Kidney (tissue), 14 donors: ENCODE measurements around the gene IRF6. TPM values are rescaled to one million over a fixed set of nuclear protein-coding genes. Genes with fewer than 3 reads are reported as not detected.

Experiments used
- DNase-seq, 5 donors: peaks; one replicate each; pipeline ENCODE4 v3.0.0-alpha.2; 2013 to 2020
- FAIRE-seq: peaks from 2 replicates; lab custom pipeline; 2012; peaks lifted over from hg19 to GRCh38; lab: Jason Lieb, UNC
- H3K27ac ChIP-seq, 2 donors: one replicate each; pipeline ENCODE4 v1.7.0; 2013; ENCODE audit warnings: low read depth in 2 of 2, low read length in 2 of 2, inconsistent platforms in 1 of 2
- H3K27me3 ChIP-seq: one replicate; pipeline ENCODE4 v1.7.1; 2013; ENCODE audit warnings: low read length, inconsistent platforms; ENCODE audit not compliant: control insufficient read depth, insufficient read depth
- H3K36me3 ChIP-seq, 3 donors: one replicate each; pipeline versions ENCODE4 v1.7.0 to v1.7.1; 2013; ENCODE audit warnings: low read length in 3 of 3, control low read depth in 1 of 3, inconsistent platforms in 1 of 3; ENCODE audit not compliant: insufficient read depth in 3 of 3, control insufficient read depth in 2 of 3
- H3K4me1 ChIP-seq, 3 donors: one replicate each; pipeline versions ENCODE4 v1.7.0 to v1.7.1; 2013; ENCODE audit warnings: low read length in 3 of 3, inconsistent platforms in 1 of 3, low read depth in 1 of 3; ENCODE audit not compliant: control insufficient read depth in 2 of 3, insufficient read depth in 2 of 3
- H3K4me3 ChIP-seq, 3 donors: one replicate each; pipeline versions ENCODE4 v1.7.0 to v1.8.1; 2013; ENCODE audit warnings: low read length in 3 of 3, control low read depth in 1 of 3, inconsistent platforms in 1 of 3
- H3K9ac ChIP-seq, 3 donors: one replicate each; pipeline versions ENCODE4 v1.7.0 to v1.7.1; 2013; ENCODE audit warnings: low read length in 3 of 3, control low read depth in 1 of 3, inconsistent platforms in 1 of 3
- H3K9me3 ChIP-seq, 3 donors: one replicate each; pipeline versions ENCODE4 v1.7.0 to v1.7.1; 2013; ENCODE audit warnings: low read length in 3 of 3, control low read depth in 1 of 3, inconsistent platforms in 1 of 3; ENCODE audit not compliant: control insufficient read depth in 2 of 3, insufficient read depth in 1 of 3
- intact Hi-C: fragments of 100-400 bp; cut with DNase I; formaldehyde crosslinking; loops from one replicate; pipeline ENCODE4 v1.11.1; 2022
- polyA plus RNA-seq: library from polyadenylated mRNA; stranded (reverse); fragments of 350-450 nt; fragmentation: Illumina TruSeq; extraction: RNeasy Lipid Tissue Mini Kit (QIAGEN cat#74804); gene quantifications from one replicate; pipeline ENCODE4 v1.2.3, GENCODE V29; 2014; ENCODE audit warnings: low read depth, low replicate concordance; ENCODE audit not compliant: insufficient read depth
- total RNA-seq: library from RNA; stranded (reverse); fragmentation: NEBNext Ultra II Directional; extraction: Animal tissue kit (Norgen Biotek cat#: 25700); gene quantifications from one replicate; pipeline ENCODE4 v1.2.1, GENCODE V29; 2021
- TF ChIP-seq, protein P1 (sequence below): IDR thresholded peaks from 3 replicates; pipeline ENCODE4 v1.5.1; 2012; ENCODE audit warnings: mild to moderate bottlenecking, moderate library complexity, borderline replicate concordance; ENCODE audit not compliant: insufficient read depth; ENCODE audit errors: extremely low read depth
- donor health status: control.
- donor health status: control.
- donor health status: control.
- donor health status: control.
- donor health status: control.
- donor health status: DM: yes; HTN: yes; CAD: no.
- donor health status: Normal renal cell carcinoma (clear cell type).

Gene IRF6
- total and polyA plus RNA-seq, 2 donors from 2014 or later: 24.0 to 37.1 TPM

DNA sequence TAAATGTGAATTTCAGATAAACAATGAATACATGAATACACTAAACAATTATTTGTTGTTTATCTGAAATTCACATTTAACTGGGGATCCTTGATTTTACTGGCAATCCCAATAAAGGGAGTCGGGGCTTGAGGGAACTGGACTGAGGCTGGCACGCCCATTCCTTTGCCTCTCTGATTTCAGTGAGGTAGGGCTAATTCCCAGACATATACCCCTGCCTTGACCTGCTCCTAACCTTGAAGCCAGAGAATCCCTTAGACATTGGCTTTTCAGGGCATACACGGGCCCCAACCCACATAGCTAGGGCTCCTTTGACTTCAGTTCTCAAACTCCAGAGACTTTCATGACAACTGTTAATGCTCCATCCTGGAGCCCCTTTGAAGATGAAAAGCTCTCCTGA lies 11.0 kb upstream of the IRF6 start:
- H3K4me1 ChIP-seq: no peaks in the 10 kb centered on the region
- FAIRE-seq (no peak), DNase-seq (no peak)
- intact Hi-C loops: no loop called here
- H3K4me3 ChIP-seq: no peak overlapping the region
- no peaks in the 10 kb centered on the region for H3K36me3 ChIP-seq
- no peaks in the 10 kb centered on the region for H3K9me3 ChIP-seq
- H3K27ac ChIP-seq: no peak overlapping the region
- no peak overlapping the region for H3K9ac ChIP-seq
- TF ChIP-seq, protein P1, sequence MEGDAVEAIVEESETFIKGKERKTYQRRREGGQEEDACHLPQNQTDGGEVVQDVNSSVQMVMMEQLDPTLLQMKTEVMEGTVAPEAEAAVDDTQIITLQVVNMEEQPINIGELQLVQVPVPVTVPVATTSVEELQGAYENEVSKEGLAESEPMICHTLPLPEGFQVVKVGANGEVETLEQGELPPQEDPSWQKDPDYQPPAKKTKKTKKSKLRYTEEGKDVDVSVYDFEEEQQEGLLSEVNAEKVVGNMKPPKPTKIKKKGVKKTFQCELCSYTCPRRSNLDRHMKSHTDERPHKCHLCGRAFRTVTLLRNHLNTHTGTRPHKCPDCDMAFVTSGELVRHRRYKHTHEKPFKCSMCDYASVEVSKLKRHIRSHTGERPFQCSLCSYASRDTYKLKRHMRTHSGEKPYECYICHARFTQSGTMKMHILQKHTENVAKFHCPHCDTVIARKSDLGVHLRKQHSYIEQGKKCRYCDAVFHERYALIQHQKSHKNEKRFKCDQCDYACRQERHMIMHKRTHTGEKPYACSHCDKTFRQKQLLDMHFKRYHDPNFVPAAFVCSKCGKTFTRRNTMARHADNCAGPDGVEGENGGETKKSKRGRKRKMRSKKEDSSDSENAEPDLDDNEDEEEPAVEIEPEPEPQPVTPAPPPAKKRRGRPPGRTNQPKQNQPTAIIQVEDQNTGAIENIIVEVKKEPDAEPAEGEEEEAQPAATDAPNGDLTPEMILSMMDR: no peak
- no peaks in the 10 kb centered on the region for H3K27me3 ChIP-seq

DNA sequence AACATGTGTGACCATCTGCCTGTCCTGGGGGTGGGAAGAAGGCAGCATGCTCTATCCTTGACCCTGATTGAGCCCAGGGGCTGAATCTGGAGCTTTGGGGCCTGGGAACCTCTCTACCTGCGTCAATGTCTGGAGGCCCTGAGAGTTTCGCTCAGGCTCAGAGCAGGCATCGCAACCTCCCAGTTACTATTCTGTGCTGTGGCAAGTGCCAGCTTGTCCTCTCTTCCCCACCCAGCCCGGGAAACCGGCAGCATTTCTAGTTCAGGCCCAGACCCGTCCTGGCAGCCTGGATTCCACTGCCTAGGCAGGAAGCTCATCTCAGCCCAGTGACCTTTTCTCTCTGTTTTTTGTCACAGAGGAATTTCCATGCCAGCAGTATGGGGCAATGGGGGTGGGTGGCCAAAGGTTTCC lies 10.0 kb upstream of the IRF6 start:
- FAIRE-seq: no peak

DNA sequence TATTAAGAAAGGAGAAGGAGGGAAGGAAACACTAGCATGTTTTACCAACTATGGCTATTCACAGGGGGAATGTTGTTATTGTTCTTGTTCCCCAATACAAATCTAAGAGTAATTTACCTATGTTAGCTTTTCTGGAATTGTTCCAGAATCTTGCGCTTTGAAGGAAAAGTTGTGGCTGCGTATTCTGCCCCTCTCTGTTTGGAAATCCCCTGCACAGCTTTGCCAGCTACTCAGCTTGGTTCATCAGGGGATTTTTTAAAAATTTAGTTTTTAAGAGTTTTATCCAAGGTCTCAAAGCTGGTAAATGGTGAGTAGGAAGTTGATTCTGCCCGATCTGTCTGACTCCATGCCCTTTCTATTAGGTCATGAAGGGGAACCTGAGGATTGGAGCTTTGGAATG lies 9.5 kb upstream of the IRF6 start:
- DNase-seq: no peak
- H3K9ac ChIP-seq: no peak overlapping the region
- no peak for FAIRE-seq
- no peaks in the 10 kb centered on the region for H3K36me3 ChIP-seq
- no peaks in the 10 kb centered on the region for H3K27me3 ChIP-seq
- intact Hi-C loops: no loop called here
- no peaks in the 10 kb centered on the region for H3K4me1 ChIP-seq
- H3K27ac ChIP-seq: no peak overlapping the region
- TF ChIP-seq, protein P1: no peak
- no peak overlapping the region for H3K4me3 ChIP-seq
- H3K9me3 ChIP-seq: no peaks in the 10 kb centered on the region

More for the DNA sequence above, 10.0 kb upstream of the IRF6 start:
- Histone ChIP-seq H3K9me3 (no peaks in the 10 kb centered on the region), H3K36me3 (no peaks in the 10 kb centered on the region), H3K4me1 (no peaks in the 10 kb centered on the region), H3K27ac (no peak overlapping the region), H3K4me3 (no peak overlapping the region), H3K9ac (no peak overlapping the region), H3K27me3 (no peaks in the 10 kb centered on the region)
- TF ChIP-seq, protein P1: no peak
- DNase-seq: no peak
- intact Hi-C loops: no loop called here

DNA sequence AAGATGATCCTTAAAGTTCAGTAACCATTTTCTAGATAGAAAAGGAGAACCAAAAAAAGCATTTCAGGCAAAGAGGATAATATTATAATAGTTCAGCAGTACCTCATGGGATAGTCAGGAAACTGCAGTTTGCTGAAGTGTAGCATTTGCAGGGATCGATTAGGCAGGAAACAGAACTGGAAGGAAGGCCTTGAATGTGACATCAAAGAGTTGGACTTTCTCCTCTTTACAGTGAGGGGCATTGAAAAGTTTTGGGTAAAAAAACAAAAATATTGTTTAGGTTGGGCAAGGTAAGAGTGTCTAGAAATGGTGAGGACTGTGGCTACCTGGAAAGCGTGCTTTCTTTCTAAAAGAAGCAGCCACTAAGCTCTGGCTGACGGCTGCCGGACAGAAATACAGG lies 8.0 kb upstream of the IRF6 start:
- TF ChIP-seq, protein P1: no peak
- Histone ChIP-seq H3K4me1 (no peaks in the 10 kb centered on the region), H3K27me3 (no peaks in the 10 kb centered on the region), H3K27ac (no peak overlapping the region), H3K9ac (no peak overlapping the region), H3K36me3 (no peaks in the 10 kb centered on the region), H3K4me3 (no peak overlapping the region), H3K9me3 (no peaks in the 10 kb centered on the region)
- DNase-seq: no peak
- intact Hi-C loops: no loop called here
- FAIRE-seq: no peak
